Fibroblast of skin of left biceps (primary cell): ENCODE data around the gene TMEM129.
A peak's percentile ranks its signal among the peaks of the same experiment; 100 is the strongest.
"Not testable (repeated sequence)": the region's sequence is repeated elsewhere in the genome, so short reads cannot be mapped to it uniquely, and the experiment has no call there.

Experiments
- DNase-seq, 2 experiments: peaks; one replicate each; pipeline ENCODE4 v3.0.0-alpha.2; 2013; ENCODE audit warnings: low read depth in 2 of 2

Gene TMEM129

DNA sequence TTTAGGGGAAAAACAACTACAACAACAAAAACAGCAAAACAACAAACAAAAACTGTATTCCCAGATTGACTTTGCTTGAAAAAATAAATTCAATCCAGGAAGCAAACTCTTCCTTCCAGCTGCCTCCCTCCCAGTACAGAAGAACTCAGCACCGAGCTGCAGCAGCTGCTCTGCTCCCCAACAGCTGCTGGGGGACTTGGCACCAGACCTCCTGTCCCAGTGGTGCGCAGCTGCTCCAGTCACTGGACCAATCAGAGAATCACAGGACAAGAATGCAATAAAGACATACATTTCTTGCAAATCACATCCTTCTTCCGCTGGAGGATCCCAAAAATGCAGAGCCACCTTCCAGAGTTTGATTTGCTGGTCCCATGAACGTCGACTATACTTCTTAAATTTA lies 25.2 kb downstream of the TMEM129 start:
- DNase-seq = no peak

- peak; percentile 10 to 19 for DNase-seq
Observed at GRCh38 chr4:1693131-1693896, 27.8 kb downstream of the TMEM129 start.

- no peak for DNase-seq
Observed at GRCh38 chr4:1691737-1692373, 29.3 kb downstream of the TMEM129 start.

DNA sequence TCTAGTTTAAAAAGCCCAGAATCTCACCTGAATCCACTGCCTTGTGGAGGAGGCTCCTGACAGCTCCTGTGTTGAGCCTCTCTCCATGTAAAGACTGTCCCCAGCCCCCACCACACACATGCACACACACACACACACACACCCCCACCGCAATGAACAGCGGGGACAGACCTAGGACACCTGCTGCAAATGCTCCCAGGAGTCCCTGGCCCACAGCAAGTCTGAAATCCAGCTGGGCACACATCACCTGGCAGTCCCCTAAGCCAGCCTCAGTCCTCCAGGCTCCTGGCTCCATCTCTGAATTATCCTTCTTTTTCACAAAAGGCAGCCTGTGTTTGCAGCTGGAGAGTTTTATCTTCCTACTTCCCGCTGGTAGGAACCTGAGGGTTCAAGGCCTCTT lies 30.4 kb downstream of the TMEM129 start:
- DNase-seq = no peak

DNA sequence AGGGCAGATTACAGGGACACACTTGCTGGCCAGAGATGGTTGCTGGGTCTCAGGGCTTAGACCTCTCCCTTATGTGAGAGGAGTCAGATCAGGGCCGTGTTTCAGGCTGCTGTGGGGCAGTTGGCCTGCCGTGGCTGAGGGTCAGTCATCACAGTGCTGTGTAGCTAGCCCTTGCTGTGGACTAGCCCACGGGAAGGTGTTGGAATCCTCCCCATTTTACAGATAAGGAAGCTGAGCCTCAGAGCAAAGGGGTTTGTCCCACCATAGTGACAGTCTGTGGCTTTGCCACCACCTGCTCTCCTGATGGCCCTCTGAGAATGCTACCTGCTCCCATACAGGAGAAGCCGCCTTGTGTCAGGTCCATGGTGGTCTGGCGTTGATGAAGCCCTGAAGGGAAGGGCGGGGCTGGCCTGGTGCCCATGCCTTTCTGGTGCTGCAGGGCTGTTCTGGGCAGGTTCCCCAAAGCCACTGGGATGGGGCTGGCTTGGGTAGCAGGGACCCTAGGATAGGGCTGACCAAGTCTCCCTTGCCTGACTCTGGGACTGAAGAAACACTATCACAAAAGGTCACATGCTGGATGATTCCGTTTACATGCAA lies 34.6 kb downstream of the TMEM129 start:
- no peak for DNase-seq

- no peak for DNase-seq
Observed at GRCh38 chr4:1685235-1686150, 35.6 kb downstream of the TMEM129 start.

DNA sequence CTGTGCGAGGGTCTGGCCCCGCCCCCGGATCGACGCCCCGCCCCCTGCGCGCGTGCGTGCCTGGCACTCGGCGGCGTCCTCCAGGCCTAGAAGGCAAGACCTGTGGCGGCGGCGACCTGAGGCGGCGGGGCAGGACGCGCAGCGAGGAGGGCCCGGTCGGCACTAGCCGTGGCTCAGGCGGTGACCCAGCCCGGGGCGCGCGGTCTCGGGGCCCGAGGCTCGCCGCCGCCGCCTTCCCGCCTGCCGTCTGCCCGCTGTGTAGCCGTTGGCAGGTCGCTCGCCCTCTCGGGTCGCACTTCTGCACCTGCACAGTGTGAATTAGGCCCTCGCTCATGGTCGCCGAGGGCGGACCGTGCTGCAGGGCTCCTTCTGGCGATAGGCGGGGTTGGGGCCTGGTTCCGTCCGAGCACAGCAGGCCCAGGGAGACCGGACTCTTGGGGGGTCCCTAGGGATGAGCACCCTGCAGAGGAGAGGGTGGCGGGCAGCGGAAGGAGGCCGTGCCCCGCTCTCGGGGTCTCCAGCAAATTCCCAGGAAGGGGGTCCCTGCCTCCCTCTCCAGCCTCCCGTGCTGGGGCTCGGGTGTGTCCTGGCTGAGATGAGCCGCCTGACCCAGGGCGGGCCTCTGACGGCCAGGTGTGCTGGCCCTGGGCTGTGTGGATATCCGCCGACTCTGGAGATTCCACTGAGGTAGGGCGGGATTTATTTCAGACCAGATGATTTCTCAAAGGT lies 36.5 kb downstream of the TMEM129 start:
- DNase-seq = no peak

- DNase-seq = peak; percentile 66 to 72
Observed at GRCh38 chr4:1683736-1684505, 37.2 kb downstream of the TMEM129 start, which contains the start of gene FAM53A. TSS of gene FAM53A (minus strand) at chr4:1684313. CDS start at chr4:1668741, 15,572 bp downstream.

DNA sequence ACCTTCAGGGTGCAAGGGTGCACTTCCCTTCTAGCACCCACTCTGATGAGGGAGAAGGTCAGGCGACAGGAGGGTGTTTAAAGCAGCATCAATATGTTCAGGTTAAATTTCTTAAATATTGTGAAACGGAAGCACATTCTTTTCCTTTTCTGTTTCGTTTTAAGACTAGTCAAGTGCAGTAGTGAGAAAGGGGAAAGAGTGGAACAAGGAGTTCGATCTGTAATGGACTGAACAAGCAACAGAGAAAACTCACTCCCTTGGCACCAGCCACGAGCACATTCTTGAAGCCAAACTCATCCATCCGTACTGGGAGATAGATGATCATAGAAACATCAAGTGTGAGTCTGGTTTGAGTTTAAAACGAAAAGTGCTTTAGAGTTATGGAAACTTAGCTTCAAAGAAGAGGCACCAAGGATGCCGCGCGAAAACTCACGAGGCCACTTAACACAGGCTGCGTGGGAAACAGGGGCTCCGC lies 37.8 kb downstream of the TMEM129 start:
- DNase-seq = peak; percentile 72 to 74

DNA sequence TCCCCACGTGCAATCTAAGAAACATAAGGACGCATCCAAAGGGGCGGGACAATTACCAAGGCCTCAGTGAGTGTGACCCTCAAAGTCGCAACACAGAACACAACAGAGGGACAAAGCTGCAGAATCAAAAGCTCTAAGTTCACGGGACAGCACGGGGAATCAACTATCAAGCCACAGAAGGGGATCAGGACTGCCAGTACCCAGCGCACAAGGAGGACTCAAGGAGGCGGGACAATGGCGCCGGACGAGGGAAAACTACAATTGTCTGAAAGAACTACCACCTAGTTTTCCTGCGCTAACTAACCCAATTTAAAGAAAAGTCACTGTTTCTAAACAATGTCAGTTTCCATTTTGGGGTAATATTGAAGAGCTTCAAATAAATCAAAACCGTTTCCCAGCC lies 38.3 kb downstream of the TMEM129 start:
- DNase-seq = no peak

GRCh38 chr4:1678244-1678643 lies 42.9 kb downstream of the TMEM129 start:
- no peak for DNase-seq

DNA sequence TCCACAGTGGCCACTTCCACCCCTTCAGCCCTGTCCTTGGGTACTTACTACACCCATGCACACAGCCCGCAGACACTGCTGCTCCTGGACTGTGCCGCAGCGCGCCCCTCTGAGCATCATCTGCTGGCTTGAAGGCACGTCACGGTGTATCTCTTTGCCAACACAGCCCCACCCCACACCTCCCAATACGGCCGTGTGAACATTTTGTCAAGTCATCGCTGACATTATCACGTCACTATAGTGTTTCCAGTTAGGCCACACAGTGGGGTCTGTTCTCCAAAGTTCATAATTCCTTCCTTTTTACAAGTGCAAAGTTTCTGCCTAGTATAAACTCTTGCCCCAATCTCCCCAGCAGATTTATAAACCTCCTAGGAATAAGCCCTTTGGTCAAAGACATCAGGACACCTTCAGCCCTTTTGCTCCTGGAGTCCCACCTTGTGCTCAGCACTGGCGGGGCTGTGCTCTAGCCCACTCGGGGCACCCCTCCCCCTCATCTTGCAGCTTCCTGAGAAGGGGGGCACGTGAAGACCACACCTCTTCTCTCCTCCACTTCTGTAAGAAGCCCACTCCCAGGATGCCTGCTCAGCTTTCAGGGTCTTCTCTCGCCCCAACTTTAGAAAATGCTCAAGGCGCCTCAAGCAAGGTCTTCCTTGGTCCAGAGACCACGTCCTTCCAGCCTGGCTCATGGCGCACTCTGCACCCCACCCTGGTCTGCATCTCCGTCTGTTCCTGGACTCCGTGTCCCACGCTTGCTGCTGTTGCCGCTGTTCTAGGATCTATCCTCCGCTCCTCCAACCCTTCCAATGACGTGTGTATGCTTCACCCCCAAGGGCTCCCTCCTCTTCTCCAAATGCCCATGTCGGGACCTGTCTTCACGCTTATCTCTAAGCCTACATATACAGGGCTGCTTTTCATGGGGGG lies 44.3 kb downstream of the TMEM129 start:
- no peak for DNase-seq

GRCh38 chr4:1675802-1676137 lies 45.4 kb downstream of the TMEM129 start:
- no peak for DNase-seq

DNA sequence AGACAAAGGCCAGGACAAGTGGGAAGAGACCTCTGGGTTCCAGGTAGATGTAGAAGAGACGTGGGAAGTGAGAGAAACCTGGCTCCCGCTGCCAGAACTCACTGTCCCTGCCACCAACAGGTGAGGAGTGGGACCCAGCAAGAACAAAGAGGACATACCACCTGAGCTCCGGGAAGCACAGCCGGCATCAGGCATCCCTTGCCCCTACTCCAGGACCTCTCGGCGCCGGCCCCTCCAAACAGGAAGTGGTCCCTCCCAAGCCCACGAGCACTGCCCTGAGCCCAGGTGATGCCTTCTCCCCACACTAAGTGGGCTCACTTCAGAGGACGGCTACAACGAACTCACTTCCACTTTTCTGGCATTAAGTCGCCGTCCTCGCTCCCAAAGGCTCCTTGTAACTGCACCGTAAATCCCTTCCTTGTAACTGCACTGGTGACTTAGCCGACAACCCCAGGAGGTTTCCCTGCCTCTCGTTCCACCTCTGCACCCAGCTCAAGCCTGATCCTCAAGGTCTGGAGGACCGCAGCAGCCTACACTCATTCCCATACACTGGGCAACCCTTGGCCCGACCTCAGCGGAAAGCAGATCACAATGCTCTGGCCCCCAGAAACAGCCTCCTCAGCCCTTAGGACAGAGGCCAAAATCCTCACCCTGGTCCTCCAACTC lies 45.9 kb downstream of the TMEM129 start:
- DNase-seq = no peak

DNA sequence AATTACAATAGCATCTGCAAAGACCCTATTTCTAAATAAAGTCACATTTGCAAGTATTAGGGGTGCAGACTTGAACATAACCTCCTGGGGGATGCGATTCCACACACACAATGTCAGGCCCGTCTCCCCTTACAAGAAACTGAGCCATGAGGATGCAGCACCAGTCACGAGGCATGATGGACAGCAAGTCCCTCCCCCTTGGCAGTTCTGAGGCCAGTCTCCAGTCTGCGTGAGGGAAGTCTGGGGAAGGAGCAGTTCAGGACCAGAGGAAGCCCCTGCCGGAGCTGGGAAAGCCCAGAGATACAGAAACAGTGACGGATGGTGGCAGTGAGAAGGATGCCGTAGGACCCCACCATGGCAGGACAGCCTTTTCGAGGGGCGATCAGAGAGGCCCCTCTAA lies 46.4 kb downstream of the TMEM129 start:
- DNase-seq = no peak

- no peak for DNase-seq
Observed at GRCh38 chr4:1673671-1674070, 47.5 kb downstream of the TMEM129 start.

- DNase-seq = not testable (repeated sequence)
Observed at GRCh38 chr4:1671011-1671410, 50.1 kb downstream of the TMEM129 start.

DNA sequence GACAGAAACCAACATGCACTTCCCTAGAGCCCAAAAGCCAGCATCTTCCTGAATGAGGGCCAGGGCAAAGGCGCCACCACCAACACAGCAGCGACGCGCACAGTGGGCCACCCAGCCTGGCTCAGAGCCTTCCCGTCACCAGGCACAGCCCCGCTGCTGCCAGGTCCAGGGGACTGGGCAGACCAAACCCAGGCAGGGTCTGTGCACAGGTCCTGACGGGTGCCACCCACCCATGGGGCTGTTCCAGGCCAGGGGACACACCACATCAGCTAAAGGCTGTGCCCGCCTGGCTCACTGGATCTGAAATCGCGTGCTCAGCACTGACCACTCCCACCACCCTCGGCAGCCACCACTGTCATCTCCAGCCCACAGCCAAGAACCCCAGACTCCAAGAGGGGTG lies 50.8 kb downstream of the TMEM129 start:
- DNase-seq = no peak

- DNase-seq = no peak
Observed at GRCh38 chr4:1669850-1670249, 51.3 kb downstream of the TMEM129 start.
